Lung (tissue), 12 donors: ENCODE measurements around the gene FGFR3. TPM values are rescaled to one million over a fixed set of nuclear protein-coding genes. Genes with fewer than 3 reads are reported as not detected.

Experiments
- ATAC-seq: fragments of 200-7000 bp; cut with Tn5 transposase; one replicate; pipeline ENCODE4 v1.9.1; 2020; ENCODE audit warnings: moderate number of reproducible peaks; ENCODE audit not compliant: insufficient read depth, low FRiP score
- DNase-seq, 3 donors: peaks; one replicate each; pipeline ENCODE4 v3.0.0-alpha.2; 2013 to 2017
- H3K27ac ChIP-seq, 2 donors: one replicate each; pipeline ENCODE4 v1.5.1; 2013; ENCODE audit warnings: mild to moderate bottlenecking in 2 of 2, moderate library complexity in 2 of 2, control low read depth in 1 of 2, inconsistent platforms in 1 of 2, low read depth in 1 of 2, low read length in 1 of 2
- H3K27me3 ChIP-seq, 3 donors: one replicate each; pipeline ENCODE4 v1.5.1; 2013; ENCODE audit warnings: low read length in 2 of 3; ENCODE audit not compliant: control insufficient read depth in 3 of 3, insufficient read depth in 3 of 3
- H3K36me3 ChIP-seq, 4 donors: one replicate each; pipeline ENCODE4 v1.5.1; 2013; ENCODE audit warnings: low read length in 4 of 4, mild to moderate bottlenecking in 1 of 4, moderate library complexity in 1 of 4; ENCODE audit not compliant: control insufficient read depth in 4 of 4, insufficient read depth in 4 of 4
- H3K4me1 ChIP-seq, 5 donors: one replicate each; pipeline ENCODE4 v1.5.1; 2013; ENCODE audit warnings: low read length in 5 of 5, mild to moderate bottlenecking in 2 of 5, moderate library complexity in 1 of 5; ENCODE audit not compliant: control insufficient read depth in 5 of 5, insufficient read depth in 5 of 5
- H3K4me3 ChIP-seq: one replicate; pipeline ENCODE4 v1.5.1; 2013; ENCODE audit warnings: mild to moderate bottlenecking, control low read depth, moderate library complexity
- H3K9ac ChIP-seq, 2 donors: one replicate each; pipeline ENCODE4 v1.5.1; 2013; ENCODE audit warnings: low read length in 2 of 2, control low read depth in 1 of 2; ENCODE audit not compliant: insufficient read depth in 1 of 2
- H3K9me3 ChIP-seq, 4 donors: one replicate each; pipeline ENCODE4 v1.5.1; 2013; ENCODE audit warnings: low read length in 3 of 4, mild to moderate bottlenecking in 1 of 4, moderate library complexity in 1 of 4; ENCODE audit not compliant: control insufficient read depth in 4 of 4, insufficient read depth in 3 of 4
- WGBS, 2 donors: extraction: QIAGEN DNeasy Blood & Tissue Kit; methylation state at CpG; one replicate each; pipeline ENCODE4 v1.1.7; 2013; 5-methylcytosine and 5-hydroxymethylcytosine counted together
- polyA plus RNA-seq, 2 donors: library from polyadenylated mRNA; stranded (reverse); fragments of 200-250 nt; gene quantifications; one replicate each; pipeline ENCODE4 v1.2.1, GENCODE V29; 2013
- total RNA-seq, 2 donors: library from RNA; depleted of rRNA in 1 of 2; stranded (reverse); fragments of >200 nt in 1 of 2; gene quantifications; one replicate each; pipeline ENCODE4 v1.2.1, GENCODE V29; 2014 to 2021
- TF ChIP-seq, protein P1 (sequence below): IDR thresholded peaks from 2 replicates; pipeline ENCODE4 v1.5.1; 2012; ENCODE audit warnings: mild to moderate bottlenecking; ENCODE audit errors: control extremely low read depth, extremely low read depth
- donor health status: control.
- donor health status: control.
- donor health status: Bipolar disorder and iron deficiency.
- donor health status: healthy.
- donor health status: DM: yes; HTN: yes; CAD: no.

Gene FGFR3
- total and polyA plus RNA-seq, 4 donors: 8.1 to 99.3 (median 22.4) TPM

DNA sequence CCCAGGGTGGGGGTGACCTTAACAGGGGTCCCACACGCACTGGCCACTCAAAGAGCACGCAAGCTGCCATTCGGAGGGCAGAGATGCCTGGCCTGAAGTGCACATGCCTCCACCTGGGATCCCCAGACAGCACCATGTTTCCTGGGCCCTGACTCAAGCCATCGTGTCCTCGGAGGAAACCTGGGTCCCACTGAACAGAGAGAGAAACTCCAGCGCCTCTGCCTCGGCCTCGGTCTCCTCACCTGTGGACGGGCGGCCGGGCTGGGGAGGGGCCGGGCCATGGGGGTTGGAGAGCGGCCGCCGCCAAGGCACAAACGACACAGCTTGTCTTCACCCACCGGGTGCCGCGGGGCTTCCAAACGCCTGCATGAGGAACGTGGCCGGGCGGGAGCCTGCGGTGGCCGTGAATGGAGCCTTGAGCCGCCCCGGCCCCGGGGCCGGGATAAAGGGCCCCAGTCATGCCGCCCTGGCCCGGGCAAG lies 30.0 kb upstream of the FGFR3 start:
- no peaks in the 10 kb centered on the region for H3K9me3 ChIP-seq
- TF ChIP-seq, protein P1, sequence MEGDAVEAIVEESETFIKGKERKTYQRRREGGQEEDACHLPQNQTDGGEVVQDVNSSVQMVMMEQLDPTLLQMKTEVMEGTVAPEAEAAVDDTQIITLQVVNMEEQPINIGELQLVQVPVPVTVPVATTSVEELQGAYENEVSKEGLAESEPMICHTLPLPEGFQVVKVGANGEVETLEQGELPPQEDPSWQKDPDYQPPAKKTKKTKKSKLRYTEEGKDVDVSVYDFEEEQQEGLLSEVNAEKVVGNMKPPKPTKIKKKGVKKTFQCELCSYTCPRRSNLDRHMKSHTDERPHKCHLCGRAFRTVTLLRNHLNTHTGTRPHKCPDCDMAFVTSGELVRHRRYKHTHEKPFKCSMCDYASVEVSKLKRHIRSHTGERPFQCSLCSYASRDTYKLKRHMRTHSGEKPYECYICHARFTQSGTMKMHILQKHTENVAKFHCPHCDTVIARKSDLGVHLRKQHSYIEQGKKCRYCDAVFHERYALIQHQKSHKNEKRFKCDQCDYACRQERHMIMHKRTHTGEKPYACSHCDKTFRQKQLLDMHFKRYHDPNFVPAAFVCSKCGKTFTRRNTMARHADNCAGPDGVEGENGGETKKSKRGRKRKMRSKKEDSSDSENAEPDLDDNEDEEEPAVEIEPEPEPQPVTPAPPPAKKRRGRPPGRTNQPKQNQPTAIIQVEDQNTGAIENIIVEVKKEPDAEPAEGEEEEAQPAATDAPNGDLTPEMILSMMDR: no peak
- no peak overlapping the region for H3K4me3 ChIP-seq
- ATAC-seq (no peak), DNase-seq (no peak)
- H3K27ac ChIP-seq: no peak overlapping the region
- H3K36me3 ChIP-seq: no peaks in the 10 kb centered on the region
- 29 to 32% methylated on average over 29 to 31 of the region's 31 CpGs for WGBS, 2 donors
- no peaks in the 10 kb centered on the region for H3K27me3 ChIP-seq
- no peak overlapping the region for H3K9ac ChIP-seq
- peaks cover 0 to 34% (median 14%) of the 10 kb centered on the region in 5 donors for H3K4me1 ChIP-seq

DNA sequence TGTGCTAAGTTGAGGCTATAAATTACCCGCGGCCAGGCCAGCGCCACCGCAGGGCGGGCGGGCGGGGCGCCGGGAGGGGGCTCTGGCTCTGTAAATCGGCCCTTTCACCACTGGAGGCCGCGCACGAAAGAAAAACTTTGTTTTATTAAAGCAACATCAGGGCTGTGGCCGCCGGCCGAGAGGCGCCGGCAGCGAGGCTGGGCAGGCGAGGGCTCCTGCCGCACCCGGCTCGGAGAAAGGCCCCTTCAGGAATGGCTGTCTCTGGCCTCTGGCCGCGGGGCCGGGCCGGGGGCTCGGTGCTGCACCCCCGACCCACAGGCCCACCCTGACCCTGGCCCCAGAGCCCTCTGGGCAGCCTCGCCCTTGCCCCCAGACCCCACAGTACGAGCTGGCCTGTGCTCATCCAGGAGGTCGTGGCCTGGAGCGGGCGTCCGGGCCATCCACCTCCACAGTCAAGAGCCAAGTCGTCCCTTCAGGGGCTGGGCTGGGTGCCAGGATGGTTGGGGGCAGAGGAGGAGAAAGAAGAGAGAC lies 29.5 kb upstream of the FGFR3 start:
- peak; percentile 78 to 82 (median 78) for DNase-seq
- Histone ChIP-seq H3K27ac (no peak overlapping the region), H3K4me3 (no peak overlapping the region)

DNA sequence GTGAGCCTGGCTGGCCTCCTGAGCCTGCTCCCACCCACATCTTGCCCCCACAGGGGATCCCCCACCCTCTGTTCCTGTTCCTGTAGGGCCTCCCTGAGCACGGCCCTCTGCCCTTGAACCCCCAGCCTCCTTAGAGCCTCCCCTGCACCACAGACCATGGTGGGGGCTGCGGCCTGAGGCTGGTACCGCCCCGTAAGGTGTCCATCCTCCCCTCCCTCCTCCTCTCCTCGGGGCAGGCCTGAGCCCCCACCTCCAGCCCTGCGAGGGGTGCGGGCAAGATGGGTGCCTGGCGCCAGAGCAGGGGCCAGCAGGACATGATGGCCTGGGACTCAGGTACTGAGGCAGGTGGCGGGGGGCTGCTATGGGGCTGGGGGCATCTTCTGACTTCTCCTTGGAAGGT lies 28.4 kb upstream of the FGFR3 start:
- no peak overlapping the region for H3K4me3 ChIP-seq
- no peak for ATAC-seq
- H3K27me3 ChIP-seq: no peaks in the 10 kb centered on the region
- no peaks in the 10 kb centered on the region for H3K36me3 ChIP-seq
- TF ChIP-seq, protein P1: no peak
- no peak overlapping the region for H3K9ac ChIP-seq
- peaks cover 0 to 42% (median 11%) of the 10 kb centered on the region in 5 donors for H3K4me1 ChIP-seq
- H3K27ac ChIP-seq: no peak overlapping the region
- H3K9me3 ChIP-seq: no peaks in the 10 kb centered on the region
- WGBS, 2 donors: 92 to 93% methylated on average over 9 of the region's 9 CpGs
- DNase-seq: no peak

More for the DNA sequence above, 29.5 kb upstream of the FGFR3 start:
- ATAC-seq: no peak
- H3K9me3 ChIP-seq: no peaks in the 10 kb centered on the region
- H3K4me1 ChIP-seq: peaks cover 0 to 38% (median 14%) of the 10 kb centered on the region in 5 donors
- H3K36me3 ChIP-seq: no peaks in the 10 kb centered on the region
- TF ChIP-seq, protein P1: no peak
- 12 to 13% methylated on average over 32 to 36 of the region's 36 CpGs for WGBS, 2 donors
- no peak overlapping the region for H3K9ac ChIP-seq
- H3K27me3 ChIP-seq: no peaks in the 10 kb centered on the region
